K562 (cell line): Measurements from ENCODE around the gene INPP5D. TPM values are rescaled to one million over a fixed set of nuclear protein-coding genes. Genes with fewer than 3 reads are reported as not detected.
A peak's percentile ranks its signal among the peaks of the same experiment; 100 is the strongest.

Experiments used
- BACH1 ChIP-seq: fragments of 200-800 bp; sonication (Bioruptor generic); IDR thresholded peaks from 2 replicates; pipeline ENCODE4 v1.6.1; 2016; ENCODE audit warnings: missing genetic modification characterization, missing compliant biosample characterization
- BMI1 ChIP-seq: fragments of 150-350 bp; IDR thresholded peaks from 2 replicates; pipeline ENCODE4 v1.6.1; 2014; ENCODE audit warnings: low read length
- CHD4 ChIP-seq: fragments of 200-600 bp; sonication (generic); IDR thresholded peaks from 3 replicates; pipeline ENCODE4 v1.6.1; 2012; ENCODE audit warnings: low read depth, mild to moderate bottlenecking, mixed read lengths, low read length, inconsistent platforms; ENCODE audit not compliant: insufficient read depth, insufficient replicate concordance, poor library complexity, severe bottlenecking
- FOXA3 ChIP-seq, 2 experiments: fragments of 450-650 bp in 1 of 2; sonication (generic) in 1 of 2; formaldehyde crosslinking; IDR thresholded peaks in 1 of 2; conservative IDR thresholded peaks in 1 of 2; 2 replicates each; pipeline versions ENCODE4 v1.4.0 to v1.8.0; 2020 to 2022; ENCODE audit warnings: mild to moderate bottlenecking in 2 of 2, missing genetic modification reagents in 1 of 2
- MAFG ChIP-seq: fragments of 450-650 bp; conservative IDR thresholded peaks from 2 replicates; pipeline ENCODE4 v1.6.1; 2016; ENCODE audit warnings: missing genetic modification characterization, missing compliant biosample characterization
- MEF2D ChIP-seq: conservative IDR thresholded peaks from 2 replicates; pipeline ENCODE4 v1.6.1; 2016; ENCODE audit warnings: low read depth, missing genetic modification characterization, missing compliant biosample characterization
- SMC3 ChIP-seq: conservative IDR thresholded peaks from 2 replicates; pipeline ENCODE4 v1.6.1; 2011; ENCODE audit warnings: low read depth, low read length, improper control_type of control experiment; ENCODE audit not compliant: insufficient read depth
- ZNF75A ChIP-seq: fragments of 450-650 bp; formaldehyde crosslinking; IDR thresholded peaks from 2 replicates; pipeline ENCODE4 v1.4.0; 2020; ENCODE audit warnings: mild to moderate bottlenecking
- ZSCAN32 ChIP-seq: fragments of 450-650 bp; formaldehyde crosslinking; IDR thresholded peaks from 2 replicates; pipeline ENCODE4 v1.4.0; 2020; ENCODE audit warnings: mild to moderate bottlenecking, moderate library complexity
- polyA plus RNA-seq, 8 experiments: library from polyadenylated mRNA; depleted of rRNA in 4 of 8; stranded (reverse) in 5 of 8; unstranded in 3 of 8; fragments of >200 nt; fragmentation: Nextera tagmentation in 2 of 8; fragmentation: Illumina TruSeq in 1 of 8; extraction: Ambion mirVana in 2 of 8; extraction: Trizol in 1 of 8; gene quantifications; 2 replicates each; pipeline versions ENCODE4 v1.2.1 to v1.2.3, GENCODE V29; 2011 to 2014; ENCODE audit warnings: inconsistent platforms in 1 of 8, missing spikeins in 1 of 8
- total RNA-seq, 7 experiments: library from RNA; depleted of rRNA in 6 of 7; stranded (reverse); fragments of >200 nt in 6 of 7; fragmentation: Illumina TruSeq in 2 of 7; extraction: Trizol in 2 of 7; gene quantifications; 2 replicates each; pipeline versions ENCODE4 v1.2.1 to v1.2.3, GENCODE V29; 2011 to 2021; ENCODE audit warnings: low replicate concordance in 1 of 7
- TF ChIP-seq, protein P1 (sequence below): fragments of 250-450 bp; sonication (Bioruptor Pico); IDR thresholded peaks from 2 replicates; pipeline ENCODE4 v1.8.0; 2022; ENCODE audit warnings: inconsistent platforms
- TF ChIP-seq, protein P2 (sequence below), 2 experiments: fragments of 450-650 bp; formaldehyde crosslinking in 1 of 2; IDR thresholded peaks; 2 replicates each; pipeline versions ENCODE4 v1.4.0 to v1.6.1; 2014 to 2020; ENCODE audit warnings: mild to moderate bottlenecking in 2 of 2, borderline replicate concordance in 1 of 2, low read depth in 1 of 2
- TF ChIP-seq, protein P3 (sequence below): fragments of 250-450 bp; sonication (Bioruptor Pico); IDR thresholded peaks from 2 replicates; pipeline ENCODE4 v1.4.0; 2020; ENCODE audit warnings: mild to moderate bottlenecking, moderate library complexity

INPP5D gene
- total and polyA plus RNA-seq, 9 of the 15 experiments (the other 6 are each of a cell fraction or from before 2014, with no cell fraction given): 0.55 to 6.2 (median 2.2) TPM

DNA sequence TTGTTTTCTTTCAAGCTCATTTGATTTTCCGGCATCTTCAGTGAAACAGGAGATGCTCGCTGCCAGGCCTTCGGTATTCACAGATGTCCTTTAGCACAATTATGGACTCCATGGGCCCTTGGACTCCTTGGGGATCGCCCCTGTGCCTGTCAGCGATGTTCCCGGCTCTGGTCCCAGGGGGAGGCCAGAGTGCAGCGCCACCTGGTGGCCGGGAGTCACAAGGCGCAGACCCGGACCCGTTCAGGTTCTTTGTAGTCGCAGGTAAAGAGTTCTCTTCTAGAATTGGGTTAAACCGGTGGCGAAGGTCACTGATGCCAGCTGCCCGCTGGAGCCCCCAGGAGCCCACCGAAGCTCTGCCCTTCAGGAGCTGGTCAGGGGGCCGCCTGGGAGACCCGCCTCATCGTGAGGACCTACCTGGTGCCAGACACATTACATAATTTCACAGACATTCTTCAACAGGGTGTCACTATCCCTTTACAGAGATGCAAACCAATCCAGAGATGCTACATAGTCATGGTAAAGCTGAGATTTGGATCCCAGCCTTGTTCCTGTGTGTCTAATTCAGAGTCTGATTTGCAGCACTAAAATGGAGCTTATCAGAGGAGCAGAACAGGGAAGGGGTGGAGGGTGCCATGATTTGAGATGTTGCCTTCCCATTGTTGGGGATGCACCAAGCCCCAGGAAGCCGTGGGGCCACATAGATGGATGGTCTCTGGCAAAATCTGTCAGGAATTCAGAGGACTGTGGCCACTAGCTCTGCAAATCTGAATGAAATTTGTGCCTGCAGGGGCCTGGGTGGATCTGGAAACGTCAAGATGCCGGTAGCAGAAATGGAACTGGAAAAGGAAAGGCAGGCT, 6.0 kb upstream of the INPP5D start (continued):
- TF ChIP-seq, protein P1, sequence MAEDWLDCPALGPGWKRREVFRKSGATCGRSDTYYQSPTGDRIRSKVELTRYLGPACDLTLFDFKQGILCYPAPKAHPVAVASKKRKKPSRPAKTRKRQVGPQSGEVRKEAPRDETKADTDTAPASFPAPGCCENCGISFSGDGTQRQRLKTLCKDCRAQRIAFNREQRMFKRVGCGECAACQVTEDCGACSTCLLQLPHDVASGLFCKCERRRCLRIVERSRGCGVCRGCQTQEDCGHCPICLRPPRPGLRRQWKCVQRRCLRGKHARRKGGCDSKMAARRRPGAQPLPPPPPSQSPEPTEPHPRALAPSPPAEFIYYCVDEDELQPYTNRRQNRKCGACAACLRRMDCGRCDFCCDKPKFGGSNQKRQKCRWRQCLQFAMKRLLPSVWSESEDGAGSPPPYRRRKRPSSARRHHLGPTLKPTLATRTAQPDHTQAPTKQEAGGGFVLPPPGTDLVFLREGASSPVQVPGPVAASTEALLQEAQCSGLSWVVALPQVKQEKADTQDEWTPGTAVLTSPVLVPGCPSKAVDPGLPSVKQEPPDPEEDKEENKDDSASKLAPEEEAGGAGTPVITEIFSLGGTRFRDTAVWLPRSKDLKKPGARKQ (CRISPR knock-in tag): no peak
- TF ChIP-seq, protein P2, sequence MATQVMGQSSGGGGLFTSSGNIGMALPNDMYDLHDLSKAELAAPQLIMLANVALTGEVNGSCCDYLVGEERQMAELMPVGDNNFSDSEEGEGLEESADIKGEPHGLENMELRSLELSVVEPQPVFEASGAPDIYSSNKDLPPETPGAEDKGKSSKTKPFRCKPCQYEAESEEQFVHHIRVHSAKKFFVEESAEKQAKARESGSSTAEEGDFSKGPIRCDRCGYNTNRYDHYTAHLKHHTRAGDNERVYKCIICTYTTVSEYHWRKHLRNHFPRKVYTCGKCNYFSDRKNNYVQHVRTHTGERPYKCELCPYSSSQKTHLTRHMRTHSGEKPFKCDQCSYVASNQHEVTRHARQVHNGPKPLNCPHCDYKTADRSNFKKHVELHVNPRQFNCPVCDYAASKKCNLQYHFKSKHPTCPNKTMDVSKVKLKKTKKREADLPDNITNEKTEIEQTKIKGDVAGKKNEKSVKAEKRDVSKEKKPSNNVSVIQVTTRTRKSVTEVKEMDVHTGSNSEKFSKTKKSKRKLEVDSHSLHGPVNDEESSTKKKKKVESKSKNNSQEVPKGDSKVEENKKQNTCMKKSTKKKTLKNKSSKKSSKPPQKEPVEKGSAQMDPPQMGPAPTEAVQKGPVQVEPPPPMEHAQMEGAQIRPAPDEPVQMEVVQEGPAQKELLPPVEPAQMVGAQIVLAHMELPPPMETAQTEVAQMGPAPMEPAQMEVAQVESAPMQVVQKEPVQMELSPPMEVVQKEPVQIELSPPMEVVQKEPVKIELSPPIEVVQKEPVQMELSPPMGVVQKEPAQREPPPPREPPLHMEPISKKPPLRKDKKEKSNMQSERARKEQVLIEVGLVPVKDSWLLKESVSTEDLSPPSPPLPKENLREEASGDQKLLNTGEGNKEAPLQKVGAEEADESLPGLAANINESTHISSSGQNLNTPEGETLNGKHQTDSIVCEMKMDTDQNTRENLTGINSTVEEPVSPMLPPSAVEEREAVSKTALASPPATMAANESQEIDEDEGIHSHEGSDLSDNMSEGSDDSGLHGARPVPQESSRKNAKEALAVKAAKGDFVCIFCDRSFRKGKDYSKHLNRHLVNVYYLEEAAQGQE (IDR thresholded peaks at IDR 0.05; ENCODE audit: borderline replicate concordance): peak; percentile 33; the same call in 1 of the 2 replicates
- TF ChIP-seq, protein P2 (CRISPR knock-in tag; IDR thresholded peaks at IDR 0.05; ENCODE audit: low read depth): no peak
- TF ChIP-seq FOXA3 (CRISPR knock-in tag; conservative IDR thresholded peaks at IDR 0.05 in 1 of 2, IDR thresholded peaks at IDR 0.05 in 1 of 2) (no peak), CHD4 (no peak), MEF2D (tag) (no peak), BACH1 (tag) (no peak), ZSCAN32 (CRISPR knock-in tag) (no peak), BMI1 (no peak), MAFG (no peak), SMC3 (peak; percentile 60), ZNF75A (no peak)
- TF ChIP-seq, protein P3, sequence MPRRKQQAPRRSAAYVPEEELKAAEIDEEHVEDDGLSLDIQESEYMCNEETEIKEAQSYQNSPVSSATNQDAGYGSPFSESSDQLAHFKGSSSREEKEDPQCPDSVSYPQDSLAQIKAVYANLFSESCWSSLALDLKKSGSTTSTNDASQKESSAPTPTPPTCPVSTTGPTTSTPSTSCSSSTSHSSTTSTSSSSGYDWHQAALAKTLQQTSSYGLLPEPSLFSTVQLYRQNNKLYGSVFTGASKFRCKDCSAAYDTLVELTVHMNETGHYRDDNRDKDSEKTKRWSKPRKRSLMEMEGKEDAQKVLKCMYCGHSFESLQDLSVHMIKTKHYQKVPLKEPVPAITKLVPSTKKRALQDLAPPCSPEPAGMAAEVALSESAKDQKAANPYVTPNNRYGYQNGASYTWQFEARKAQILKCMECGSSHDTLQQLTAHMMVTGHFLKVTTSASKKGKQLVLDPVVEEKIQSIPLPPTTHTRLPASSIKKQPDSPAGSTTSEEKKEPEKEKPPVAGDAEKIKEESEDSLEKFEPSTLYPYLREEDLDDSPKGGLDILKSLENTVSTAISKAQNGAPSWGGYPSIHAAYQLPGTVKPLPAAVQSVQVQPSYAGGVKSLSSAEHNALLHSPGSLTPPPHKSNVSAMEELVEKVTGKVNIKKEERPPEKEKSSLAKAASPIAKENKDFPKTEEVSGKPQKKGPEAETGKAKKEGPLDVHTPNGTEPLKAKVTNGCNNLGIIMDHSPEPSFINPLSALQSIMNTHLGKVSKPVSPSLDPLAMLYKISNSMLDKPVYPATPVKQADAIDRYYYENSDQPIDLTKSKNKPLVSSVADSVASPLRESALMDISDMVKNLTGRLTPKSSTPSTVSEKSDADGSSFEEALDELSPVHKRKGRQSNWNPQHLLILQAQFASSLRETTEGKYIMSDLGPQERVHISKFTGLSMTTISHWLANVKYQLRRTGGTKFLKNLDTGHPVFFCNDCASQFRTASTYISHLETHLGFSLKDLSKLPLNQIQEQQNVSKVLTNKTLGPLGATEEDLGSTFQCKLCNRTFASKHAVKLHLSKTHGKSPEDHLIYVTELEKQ (CRISPR knock-in tag): no peak
